ENCODE results near the gene ATF7IP2. TPM values are rescaled to one million over a fixed set of nuclear protein-coding genes. Genes with fewer than 3 reads are reported as not detected.

ATF7IP2 gene
- total and polyA plus RNA-seq, 2 of the 13 experiments (the other 11 are each of a cell fraction or from before 2014, with no cell fraction given): 117 to 217 TPM

DNA sequence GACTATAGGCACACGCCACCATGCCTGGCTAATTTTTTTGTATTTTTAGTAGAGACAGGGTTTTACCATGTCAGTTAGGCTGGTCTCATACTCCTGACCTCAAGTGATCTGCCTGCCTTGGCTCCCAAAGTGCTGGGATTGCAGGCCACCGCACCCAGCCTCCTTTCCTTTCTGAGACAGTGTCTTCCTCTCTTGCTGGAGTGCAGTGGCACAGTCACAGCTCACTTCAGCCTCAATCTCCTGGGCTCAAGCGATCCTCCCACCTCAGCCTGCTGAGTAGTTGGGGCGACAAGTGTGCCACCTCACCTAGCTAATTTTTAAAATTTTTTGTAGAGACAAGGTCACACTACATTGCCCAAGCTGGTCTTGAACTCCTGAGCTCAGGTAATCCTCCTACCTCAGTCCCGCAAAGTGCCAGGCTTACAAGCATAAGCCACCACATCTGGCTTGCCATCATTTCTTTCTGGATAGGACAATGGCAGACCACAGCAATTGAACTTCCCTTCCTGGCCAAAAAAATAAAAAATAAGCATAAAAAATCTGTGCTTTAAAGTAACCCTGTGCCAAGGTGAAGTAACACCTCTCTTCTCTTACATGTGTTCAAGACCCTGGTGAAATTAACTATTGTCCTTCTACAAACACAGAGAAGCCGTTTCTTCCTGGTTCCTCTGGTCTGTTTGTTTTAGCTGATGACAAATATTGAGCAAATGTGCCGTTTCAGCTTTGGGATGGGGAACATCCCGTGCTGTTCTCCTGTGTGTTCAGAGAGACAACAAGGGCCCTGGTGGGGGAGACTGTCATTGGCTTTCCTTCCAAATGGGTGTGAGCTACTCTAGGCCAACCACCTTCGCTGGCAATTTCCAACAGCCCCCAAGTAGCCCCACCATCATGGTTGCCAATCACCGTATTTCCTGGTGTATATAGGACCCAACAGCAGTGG, 134.3 kb downstream of the ATF7IP2 start (continued):
- 0 out of 2 replicates have a peak, but pooled peaks have one; percentile 3 for TF ChIP-seq USF2 (IDR thresholded peaks at IDR 0.05; ENCODE audit: low read depth, low read length)
- TF ChIP-seq USF2 (CRISPR knock-in tag; IDR thresholded peaks at IDR 0.05; ENCODE audit: borderline replicate concordance): no peak
- TF ChIP-seq ZFP37 (CRISPR knock-in tag; IDR thresholded peaks at IDR 0.05; ENCODE audit: borderline replicate concordance): no peak
- TF ChIP-seq SP5 (CRISPR knock-in tag; IDR thresholded peaks at IDR 0.05; ENCODE audit: borderline replicate concordance, low read depth): peak; percentile 50; the same call in 1 of the 2 replicates
- peak; percentile 80 for TF ChIP-seq HDAC1 (CRISPR knock-in tag; IDR thresholded peaks at IDR 0.05)
- TF ChIP-seq DDIT3 (CRISPR knock-in tag; IDR thresholded peaks at IDR 0.05): no peak
- TF ChIP-seq TCF7L2 (IDR thresholded peaks at IDR 0.05; ENCODE audit: low read depth, low read length): no peak
- no peak for TF ChIP-seq ZNF282 (IDR thresholded peaks at IDR 0.05; ENCODE audit: partially characterized antibody)
- TF ChIP-seq, protein P1, sequence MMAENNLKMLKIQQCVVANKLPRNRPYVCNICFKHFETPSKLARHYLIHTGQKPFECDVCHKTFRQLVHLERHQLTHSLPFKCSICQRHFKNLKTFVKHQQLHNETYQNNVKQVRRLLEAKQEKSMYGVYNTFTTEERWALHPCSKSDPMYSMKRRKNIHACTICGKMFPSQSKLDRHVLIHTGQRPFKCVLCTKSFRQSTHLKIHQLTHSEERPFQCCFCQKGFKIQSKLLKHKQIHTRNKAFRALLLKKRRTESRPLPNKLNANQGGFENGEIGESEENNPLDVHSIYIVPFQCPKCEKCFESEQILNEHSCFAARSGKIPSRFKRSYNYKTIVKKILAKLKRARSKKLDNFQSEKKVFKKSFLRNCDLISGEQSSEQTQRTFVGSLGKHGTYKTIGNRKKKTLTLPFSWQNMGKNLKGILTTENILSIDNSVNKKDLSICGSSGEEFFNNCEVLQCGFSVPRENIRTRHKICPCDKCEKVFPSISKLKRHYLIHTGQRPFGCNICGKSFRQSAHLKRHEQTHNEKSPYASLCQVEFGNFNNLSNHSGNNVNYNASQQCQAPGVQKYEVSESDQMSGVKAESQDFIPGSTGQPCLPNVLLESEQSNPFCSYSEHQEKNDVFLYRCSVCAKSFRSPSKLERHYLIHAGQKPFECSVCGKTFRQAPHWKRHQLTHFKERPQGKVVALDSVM (CRISPR knock-in tag; IDR thresholded peaks at IDR 0.05): peak; percentile 13; the same call in 1 of the 2 replicates
- TF ChIP-seq ZBTB14 (CRISPR knock-in tag; IDR thresholded peaks at IDR 0.05): no peak
- TF ChIP-seq FOXA1 (IDR thresholded peaks at IDR 0.05): no peak; the same call in 1 of the 2 replicates
- peak; percentile 95 for TF ChIP-seq FOXA1 (CRISPR knock-in tag; IDR thresholded peaks at IDR 0.05)
- no peak for TF ChIP-seq TOPORS (CRISPR knock-in tag; IDR thresholded peaks at IDR 0.05)
- TF ChIP-seq, protein P2, sequence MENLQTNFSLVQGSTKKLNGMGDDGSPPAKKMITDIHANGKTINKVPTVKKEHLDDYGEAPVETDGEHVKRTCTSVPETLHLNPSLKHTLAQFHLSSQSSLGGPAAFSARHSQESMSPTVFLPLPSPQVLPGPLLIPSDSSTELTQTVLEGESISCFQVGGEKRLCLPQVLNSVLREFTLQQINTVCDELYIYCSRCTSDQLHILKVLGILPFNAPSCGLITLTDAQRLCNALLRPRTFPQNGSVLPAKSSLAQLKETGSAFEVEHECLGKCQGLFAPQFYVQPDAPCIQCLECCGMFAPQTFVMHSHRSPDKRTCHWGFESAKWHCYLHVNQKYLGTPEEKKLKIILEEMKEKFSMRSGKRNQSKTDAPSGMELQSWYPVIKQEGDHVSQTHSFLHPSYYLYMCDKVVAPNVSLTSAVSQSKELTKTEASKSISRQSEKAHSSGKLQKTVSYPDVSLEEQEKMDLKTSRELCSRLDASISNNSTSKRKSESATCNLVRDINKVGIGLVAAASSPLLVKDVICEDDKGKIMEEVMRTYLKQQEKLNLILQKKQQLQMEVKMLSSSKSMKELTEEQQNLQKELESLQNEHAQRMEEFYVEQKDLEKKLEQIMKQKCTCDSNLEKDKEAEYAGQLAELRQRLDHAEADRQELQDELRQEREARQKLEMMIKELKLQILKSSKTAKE (CRISPR knock-in tag; IDR thresholded peaks at IDR 0.05; ENCODE audit: borderline replicate concordance): no peak
- TF ChIP-seq, protein P3, sequence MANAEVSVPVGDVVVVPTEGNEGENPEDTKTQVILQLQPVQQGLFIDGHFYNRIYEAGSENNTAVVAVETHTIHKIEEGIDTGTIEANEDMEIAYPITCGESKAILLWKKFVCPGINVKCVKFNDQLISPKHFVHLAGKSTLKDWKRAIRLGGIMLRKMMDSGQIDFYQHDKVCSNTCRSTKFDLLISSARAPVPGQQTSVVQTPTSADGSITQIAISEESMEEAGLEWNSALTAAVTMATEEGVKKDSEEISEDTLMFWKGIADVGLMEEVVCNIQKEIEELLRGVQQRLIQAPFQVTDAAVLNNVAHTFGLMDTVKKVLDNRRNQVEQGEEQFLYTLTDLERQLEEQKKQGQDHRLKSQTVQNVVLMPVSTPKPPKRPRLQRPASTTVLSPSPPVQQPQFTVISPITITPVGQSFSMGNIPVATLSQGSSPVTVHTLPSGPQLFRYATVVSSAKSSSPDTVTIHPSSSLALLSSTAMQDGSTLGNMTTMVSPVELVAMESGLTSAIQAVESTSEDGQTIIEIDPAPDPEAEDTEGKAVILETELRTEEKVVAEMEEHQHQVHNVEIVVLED (CRISPR knock-in tag; IDR thresholded peaks at IDR 0.05; ENCODE audit: borderline replicate concordance): peak; percentile 44; the same call in 1 of the 2 replicates
- TF ChIP-seq MAF1 (CRISPR knock-in tag; IDR thresholded peaks at IDR 0.05; ENCODE audit: borderline replicate concordance): no peak
- TF ChIP-seq, protein P4, sequence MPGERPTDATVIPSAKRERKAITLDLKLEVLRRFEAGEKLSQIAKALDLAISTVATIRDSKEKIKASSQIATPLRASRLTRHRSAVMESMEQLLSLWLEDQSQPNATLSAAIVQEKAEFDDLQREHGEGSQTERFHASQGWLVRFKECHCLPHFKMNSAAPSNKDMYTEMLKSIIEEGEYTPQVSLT (CRISPR knock-in tag; IDR thresholded peaks at IDR 0.05; ENCODE audit: borderline replicate concordance, low read depth): no peak
- TF ChIP-seq ZNF879 (CRISPR knock-in tag; IDR thresholded peaks at IDR 0.05): no peak
